GM21576 (cell line): Measurements from ENCODE around the gene JAKMIP2.
A peak's percentile ranks its signal among the peaks of the same experiment; 100 is the strongest.
"Not testable (repeated sequence)": the region's sequence is repeated elsewhere in the genome, so short reads cannot be mapped to it uniquely, and the experiment has no call there.

Source experiments
- ATAC-seq: cut with Tn5 transposase; IDR thresholded peaks from one replicate; pipeline ENCODE4 v1.9.1; 2021; ENCODE audit warnings: mild to moderate bottlenecking, moderate library complexity; ENCODE audit not compliant: unreplicated experiment

The JAKMIP2 gene

DNA sequence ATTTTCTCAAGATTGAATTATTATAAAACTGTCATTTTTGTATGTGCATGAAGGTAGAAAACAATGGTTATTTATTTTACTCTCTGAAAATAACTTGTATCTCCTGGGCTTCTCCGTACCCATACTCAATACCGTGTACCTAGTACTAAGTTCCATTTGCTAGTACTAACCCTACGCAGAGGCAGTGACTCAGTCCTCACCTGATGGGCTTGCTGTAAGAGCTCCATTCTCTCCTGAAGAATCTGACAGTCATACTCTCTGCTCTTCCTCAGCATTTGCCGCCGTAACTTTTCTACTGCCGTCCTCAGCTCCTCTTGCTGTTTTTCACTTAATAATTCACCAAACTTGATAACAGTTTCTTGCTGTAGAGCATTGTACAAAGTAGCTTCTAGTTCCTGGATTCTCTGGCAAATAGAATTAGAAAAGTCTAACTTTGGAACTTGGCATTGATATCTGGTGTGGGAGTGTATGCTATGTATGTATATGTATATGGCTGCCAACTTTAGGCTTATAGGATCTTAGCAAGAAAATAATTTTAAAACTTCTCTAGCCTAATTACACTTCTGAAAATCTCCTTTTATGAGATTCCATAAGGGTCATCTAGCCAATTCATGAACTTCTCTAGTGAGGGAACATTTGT lies 164.7 kb downstream of the JAKMIP2 start:
- ATAC-seq = no peak

GRCh38 chr5:147617191-147617606 lies 165.3 kb downstream of the JAKMIP2 start:
- ATAC-seq = no peak

DNA sequence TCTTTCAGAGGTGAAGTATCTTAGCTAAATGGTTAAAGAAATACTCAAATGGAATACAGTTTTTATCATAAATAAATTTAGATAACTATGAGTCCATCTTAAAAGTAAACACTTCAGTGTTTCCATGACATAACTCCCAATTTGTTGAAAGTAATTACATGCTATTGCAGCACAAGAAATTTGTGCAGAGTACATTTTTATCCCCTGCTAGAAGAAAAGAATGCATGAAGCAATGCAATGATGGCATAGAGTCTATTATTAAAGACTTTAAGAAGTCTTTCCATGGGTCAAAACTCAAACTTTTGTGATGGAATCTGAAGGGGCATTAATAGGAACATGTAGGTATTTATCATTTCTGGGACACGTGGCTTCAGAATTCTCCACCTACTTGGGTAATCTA lies 166.1 kb downstream of the JAKMIP2 start:
- ATAC-seq = no peak

- no peak for ATAC-seq
Measured at GRCh38 chr5:147613359-147613758, 169.2 kb downstream of the JAKMIP2 start.

- ATAC-seq = no peak
Measured at GRCh38 chr5:147611483-147611882, 171.0 kb downstream of the JAKMIP2 start.

DNA sequence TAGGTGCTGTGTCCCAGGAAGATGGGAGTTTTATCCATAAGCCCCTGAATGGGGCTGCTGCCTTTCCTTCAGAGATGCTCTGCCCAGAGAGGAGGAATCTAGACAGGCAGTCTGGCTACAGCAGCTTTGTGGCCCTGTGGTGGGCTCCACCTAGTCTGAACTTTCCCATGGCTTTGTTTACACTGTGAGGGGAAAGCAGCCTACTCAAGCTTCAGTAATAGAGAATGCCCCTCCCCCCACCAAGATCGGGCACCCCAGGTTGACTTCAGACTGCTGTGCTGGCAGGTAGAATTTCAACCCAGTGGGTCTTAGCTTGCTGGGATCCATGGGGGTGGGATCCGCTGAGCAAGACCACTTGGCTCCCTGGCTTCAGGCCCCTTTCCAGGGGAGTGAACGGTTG lies 171.7 kb downstream of the JAKMIP2 start:
- ATAC-seq = no peak

DNA sequence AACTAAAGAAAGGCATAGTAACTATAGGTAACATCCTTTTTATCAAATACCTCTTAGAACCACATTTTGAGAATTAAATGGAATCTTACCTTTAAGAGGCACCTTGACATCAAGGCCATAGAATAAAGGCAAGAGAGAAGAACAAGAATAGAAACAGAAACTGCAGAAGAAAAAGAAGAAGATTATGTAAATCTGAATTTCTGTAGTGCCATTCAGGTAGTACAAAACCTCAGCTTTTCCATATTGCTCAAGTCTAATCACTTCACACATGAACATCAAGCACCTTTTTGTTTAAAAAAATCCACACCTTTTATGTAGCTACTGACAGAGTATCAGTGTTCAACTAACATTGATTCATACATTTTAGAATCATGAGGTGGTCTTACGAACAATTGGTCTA lies 180.9 kb downstream of the JAKMIP2 start:
- ATAC-seq = no peak

DNA sequence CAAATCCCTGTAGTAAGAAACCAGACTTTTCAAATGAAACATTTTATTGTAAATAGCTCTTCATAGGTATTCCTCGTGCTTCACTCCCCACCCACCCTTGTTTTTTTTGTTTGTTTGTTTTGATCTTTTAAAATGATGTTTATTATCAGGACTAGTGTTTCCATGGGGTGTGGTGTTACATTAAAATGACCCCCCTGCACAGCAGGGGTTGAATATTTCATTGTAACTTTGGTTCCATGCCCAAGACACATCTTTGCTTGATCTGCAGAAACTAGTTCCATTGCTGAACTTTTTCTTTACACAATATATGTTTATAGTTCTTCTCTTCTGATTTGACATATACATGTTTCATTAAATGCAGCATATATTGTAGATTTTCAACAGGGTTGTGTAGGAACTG lies 191.4 kb downstream of the JAKMIP2 start:
- no peak for ATAC-seq

DNA sequence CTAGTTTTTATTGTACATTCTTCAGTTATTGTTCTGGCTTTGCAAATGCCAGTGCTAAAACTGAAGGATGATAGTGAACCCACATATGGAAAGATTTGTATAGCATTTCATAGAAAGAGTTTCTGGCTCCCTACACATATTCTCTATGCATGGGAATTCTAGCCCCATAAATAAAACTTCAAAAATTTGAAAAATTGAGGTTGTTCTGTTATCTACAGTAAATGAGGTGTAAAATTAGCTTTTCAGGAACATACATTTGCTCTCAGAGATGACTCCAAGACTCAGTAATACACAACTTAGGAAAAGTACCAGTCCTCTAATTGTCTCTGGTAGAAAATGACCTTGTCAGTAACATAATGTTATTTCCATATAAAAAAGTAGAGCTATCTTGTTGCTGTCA lies 192.4 kb downstream of the JAKMIP2 start:
- no peak for ATAC-seq

GRCh38 chr5:147586832-147587231 lies 195.7 kb downstream of the JAKMIP2 start:
- no peak for ATAC-seq

DNA sequence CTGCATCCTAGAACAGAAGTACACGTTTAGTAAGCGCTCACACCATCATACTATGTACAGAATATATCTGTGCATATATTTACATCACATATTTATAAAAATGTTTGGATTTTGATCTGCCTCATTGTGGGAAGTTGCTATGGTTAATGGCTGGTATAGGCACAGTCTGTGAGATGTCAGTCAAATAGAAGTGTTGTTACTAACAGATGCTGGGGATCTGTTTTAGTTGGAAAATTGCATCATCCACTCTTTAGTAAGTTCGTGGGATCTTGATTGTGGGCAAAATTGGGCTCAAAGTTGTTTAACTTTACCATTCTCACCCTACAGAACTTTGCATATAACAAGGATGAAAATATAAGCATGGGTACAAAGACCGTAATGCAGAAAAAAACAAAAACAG lies 196.3 kb downstream of the JAKMIP2 start:
- no peak for ATAC-seq

DNA sequence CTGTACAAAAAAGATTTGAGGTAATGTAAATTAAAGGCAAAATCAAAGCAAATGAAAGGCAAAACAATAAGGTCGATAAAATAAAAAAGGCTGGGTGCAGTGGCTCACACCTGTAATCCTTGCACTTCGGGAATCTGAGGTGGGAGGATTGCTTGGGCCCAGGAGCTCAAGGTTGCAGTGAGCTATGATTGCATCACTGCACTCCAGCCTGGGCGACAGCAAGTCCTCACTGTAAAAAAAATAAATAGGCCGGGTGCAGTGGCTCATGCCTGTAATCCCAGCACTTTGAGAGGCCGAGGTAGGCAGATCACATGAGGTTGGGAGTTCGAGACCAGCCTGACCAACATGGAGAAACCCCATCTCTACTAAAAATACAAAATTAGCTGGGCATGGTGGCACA lies 200.3 kb downstream of the JAKMIP2 start:
- not testable (repeated sequence) for ATAC-seq

GRCh38 chr5:147580418-147580817 lies 202.1 kb downstream of the JAKMIP2 start:
- not testable (repeated sequence) for ATAC-seq

DNA sequence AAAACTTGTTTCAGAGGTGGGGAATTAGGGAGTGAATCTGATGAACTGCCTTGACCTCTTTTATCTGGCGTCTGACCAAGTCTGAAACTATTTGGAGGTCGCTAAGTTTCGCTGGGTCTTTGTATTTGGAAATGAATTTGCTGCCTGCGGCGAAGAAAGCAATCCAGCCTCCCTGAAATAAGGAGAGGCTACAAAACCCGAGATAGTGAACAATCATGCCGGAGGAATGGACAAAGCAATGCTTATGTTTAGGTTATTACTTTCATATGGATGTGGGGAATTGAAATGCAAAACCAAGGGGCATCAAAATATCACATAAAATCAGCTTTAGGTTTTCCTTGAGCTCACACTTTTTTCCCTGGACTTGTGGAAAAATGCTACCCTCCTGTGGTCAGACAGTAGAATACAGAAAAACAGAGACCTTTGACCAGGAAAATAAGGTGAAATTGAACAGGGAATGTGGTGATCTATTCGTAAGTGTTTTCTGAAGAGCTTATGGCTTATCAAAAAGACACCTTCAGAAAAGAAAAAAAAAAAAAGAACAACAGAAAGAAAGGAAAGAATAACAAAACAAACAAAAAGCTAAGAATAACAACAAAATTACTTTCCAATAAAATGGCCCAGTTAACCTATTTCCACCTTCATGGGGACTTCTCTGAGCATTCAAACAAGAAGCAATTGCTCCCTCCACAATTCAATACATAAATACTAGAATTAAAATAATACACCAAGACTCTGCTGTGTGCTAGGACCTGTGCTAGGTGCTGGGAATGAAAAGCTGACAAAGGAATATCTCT lies 204.1 kb downstream of the JAKMIP2 start:
- no peak for ATAC-seq

- peak; percentile 86 for ATAC-seq
Measured at GRCh38 chr5:147576646-147577535, 205.6 kb downstream of the JAKMIP2 start.

DNA sequence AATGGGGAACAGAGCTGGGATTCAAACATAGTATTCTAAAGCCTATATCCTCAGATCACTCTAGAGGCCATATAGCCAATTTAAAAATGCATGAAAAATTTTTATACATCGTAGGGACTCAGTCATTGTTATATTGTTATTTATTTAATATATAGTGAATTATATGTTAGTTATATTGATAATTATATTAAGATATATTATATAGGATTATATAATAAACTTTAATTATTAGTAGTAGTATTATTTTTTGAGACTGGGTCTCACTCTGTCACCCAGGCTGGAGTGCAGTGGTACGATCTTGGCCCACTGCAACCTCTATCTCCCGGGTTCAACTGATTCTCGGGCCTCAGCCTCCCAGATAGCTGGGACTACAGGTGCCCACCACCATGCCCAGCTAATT lies 206.9 kb downstream of the JAKMIP2 start:
- ATAC-seq = no peak

DNA sequence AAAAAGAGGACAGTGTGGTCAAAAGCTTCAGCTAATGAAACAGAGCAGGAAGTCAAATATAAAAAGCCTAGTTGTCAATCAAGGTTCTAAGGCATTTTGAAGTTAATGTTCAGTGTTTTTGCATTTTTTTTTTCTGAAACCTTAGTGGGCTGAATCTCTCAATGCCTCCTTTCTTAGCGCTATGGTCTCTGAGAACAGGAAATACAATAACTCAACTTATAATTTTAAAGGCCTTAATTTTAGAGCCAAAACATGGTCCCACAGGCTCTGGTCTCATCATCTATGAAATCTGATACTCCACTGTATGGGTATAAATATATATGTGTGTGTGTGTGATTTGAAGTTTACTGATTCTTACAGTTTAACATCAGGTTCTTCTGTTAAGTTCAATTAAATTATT lies 209.3 kb downstream of the JAKMIP2 start:
- ATAC-seq = no peak

GRCh38 chr5:147568710-147569406 lies 213.7 kb downstream of the JAKMIP2 start:
- no peak for ATAC-seq

GRCh38 chr5:147567917-147568598 lies 214.5 kb downstream of the JAKMIP2 start:
- ATAC-seq = no peak

DNA sequence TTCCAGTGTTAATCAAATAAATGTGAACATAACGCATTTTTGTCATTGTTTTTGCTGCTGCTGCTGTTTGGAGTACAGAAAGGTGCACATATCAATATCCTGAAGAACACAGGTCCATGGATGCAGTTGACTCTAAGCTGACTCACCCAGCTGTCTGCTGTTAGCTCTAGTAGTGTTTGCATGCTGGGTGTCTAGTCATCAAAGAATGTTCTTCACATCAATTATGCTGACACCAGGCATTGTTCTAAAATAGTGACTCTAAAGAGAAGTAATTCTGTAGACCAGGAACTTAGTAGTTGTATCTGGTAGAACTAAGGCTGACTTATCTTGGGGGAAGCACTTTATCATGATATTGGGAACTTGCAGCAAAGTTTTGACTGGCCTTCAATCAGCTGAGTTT lies 217.0 kb downstream of the JAKMIP2 start:
- ATAC-seq = no peak
